Liver (tissue), 9 donors: ENCODE results near the gene VAPB. TPM values are rescaled to one million over a fixed set of nuclear protein-coding genes. Genes with fewer than 3 reads are reported as not detected.

Source experiments
- DNase-seq: peaks from one replicate; pipeline ENCODE4 v3.0.0-alpha.2; 2017; ENCODE audit warnings: low spot score
- H3K27ac ChIP-seq, 2 donors: one replicate each; pipeline ENCODE4 v1.7.0; 2013; ENCODE audit warnings: inconsistent platforms in 2 of 2, low read length in 2 of 2, control low read depth in 1 of 2, low read depth in 1 of 2, mild to moderate bottlenecking in 1 of 2
- H3K27me3 ChIP-seq, 4 donors: one replicate each; pipeline versions ENCODE4 v1.6.1 to v1.7.0; 2013; ENCODE audit warnings: low read length in 3 of 4, inconsistent platforms in 1 of 4, mild to moderate bottlenecking in 1 of 4, moderate library complexity in 1 of 4; ENCODE audit not compliant: control insufficient read depth in 4 of 4, insufficient read depth in 4 of 4
- H3K36me3 ChIP-seq, 4 donors: one replicate each; pipeline versions ENCODE4 v1.6.1 to v1.7.0; 2013; ENCODE audit warnings: low read length in 3 of 4, mild to moderate bottlenecking in 3 of 4, low read depth in 1 of 4, moderate library complexity in 1 of 4; ENCODE audit not compliant: control insufficient read depth in 4 of 4, insufficient read depth in 3 of 4
- H3K4me1 ChIP-seq, 4 donors: one replicate each; pipeline versions ENCODE4 v1.6.1 to v1.7.0; 2013; ENCODE audit warnings: low read length in 3 of 4, mild to moderate bottlenecking in 3 of 4, moderate library complexity in 1 of 4; ENCODE audit not compliant: control insufficient read depth in 4 of 4, insufficient read depth in 4 of 4
- H3K4me3 ChIP-seq, 3 donors: one replicate each; pipeline versions ENCODE4 v1.6.1 to v1.7.0; 2013; ENCODE audit warnings: low read length in 3 of 3, control low read depth in 1 of 3, low read depth in 1 of 3, mild to moderate bottlenecking in 1 of 3
- H3K9ac ChIP-seq, 2 donors: one replicate each; pipeline ENCODE4 v1.7.0; 2013; ENCODE audit warnings: low read length in 2 of 2, mild to moderate bottlenecking in 2 of 2, moderate library complexity in 2 of 2, control low read depth in 1 of 2, low read depth in 1 of 2
- H3K9me3 ChIP-seq, 4 donors: one replicate each; pipeline versions ENCODE4 v1.6.1 to v1.7.0; 2013; ENCODE audit warnings: low read length in 3 of 4; ENCODE audit not compliant: control insufficient read depth in 4 of 4
- ATF3 ChIP-seq: IDR thresholded peaks from 2 replicates; pipeline ENCODE4 v1.6.1; 2016; ENCODE audit warnings: antibody characterized with exemption
- EGR1 ChIP-seq, 2 donors: IDR thresholded peaks; 2 replicates each; pipeline ENCODE4 v1.6.1; 2016 to 2018; ENCODE audit warnings: antibody characterized with exemption in 2 of 2, low read depth in 2 of 2
- FOXA1 ChIP-seq: IDR thresholded peaks from 2 replicates; pipeline ENCODE4 v1.6.1; 2016; ENCODE audit warnings: antibody characterized with exemption
- FOXA2 ChIP-seq: IDR thresholded peaks from 2 replicates; pipeline ENCODE4 v1.6.1; 2016; ENCODE audit warnings: antibody characterized with exemption
- GABPA ChIP-seq, 2 donors: IDR thresholded peaks in 1 of 2; conservative IDR thresholded peaks in 1 of 2; 2 replicates each; pipeline ENCODE4 v1.6.1; 2016; ENCODE audit warnings: antibody characterized with exemption in 2 of 2, mild to moderate bottlenecking in 1 of 2, moderate library complexity in 1 of 2
- HNF4A ChIP-seq, 2 donors: conservative IDR thresholded peaks; 2 replicates each; pipeline ENCODE4 v1.6.1; 2016; ENCODE audit warnings: antibody characterized with exemption in 2 of 2, mild to moderate bottlenecking in 2 of 2
- HNF4G ChIP-seq: IDR thresholded peaks from 2 replicates; pipeline ENCODE4 v1.6.1; 2016; ENCODE audit warnings: antibody characterized with exemption
- JUND ChIP-seq, 2 donors: IDR thresholded peaks; 2 replicates each; pipeline ENCODE4 v1.6.1; 2016; ENCODE audit warnings: antibody characterized with exemption in 2 of 2
- MAX ChIP-seq: IDR thresholded peaks from 2 replicates; pipeline ENCODE4 v1.6.1; 2016; ENCODE audit warnings: antibody characterized with exemption
- NR2F2 ChIP-seq: IDR thresholded peaks from 2 replicates; pipeline ENCODE4 v1.6.1; 2016; ENCODE audit warnings: antibody characterized with exemption
- RAD21 ChIP-seq, 2 donors: IDR thresholded peaks; 2 replicates each; pipeline ENCODE4 v1.6.1; 2016; ENCODE audit warnings: antibody characterized with exemption in 2 of 2, mild to moderate bottlenecking in 2 of 2
- RXRA ChIP-seq, 2 donors: IDR thresholded peaks; 2 replicates each; pipeline ENCODE4 v1.6.1; 2017 to 2018; ENCODE audit warnings: antibody characterized with exemption in 2 of 2, mild to moderate bottlenecking in 1 of 2
- SP1 ChIP-seq: IDR thresholded peaks from 2 replicates; pipeline ENCODE4 v1.6.1; 2018; ENCODE audit warnings: antibody characterized with exemption, mild to moderate bottlenecking
- TAF1 ChIP-seq: conservative IDR thresholded peaks from 2 replicates; pipeline ENCODE4 v1.6.1; 2016; ENCODE audit warnings: antibody characterized with exemption, mild to moderate bottlenecking
- YY1 ChIP-seq: IDR thresholded peaks from 2 replicates; pipeline ENCODE4 v1.6.1; 2016; ENCODE audit warnings: antibody characterized with exemption, mild to moderate bottlenecking
- WGBS: extraction: QIAGEN DNeasy Blood & Tissue Kit; methylation state at CpG from one replicate; pipeline ENCODE4 v1.1.7; 2013; 5-methylcytosine and 5-hydroxymethylcytosine counted together
- polyA plus RNA-seq, 2 donors: library from polyadenylated mRNA; stranded (reverse) in 1 of 2; unstranded in 1 of 2; fragments of 200-250 nt in 1 of 2; fragments of >200 nt in 1 of 2; fragmentation: Nextera tagmentation in 1 of 2; extraction: Ambion mirVana in 1 of 2; gene quantifications; one replicate each; pipeline versions ENCODE4 v1.2.1 to v1.2.3, GENCODE V29; 2013 to 2015
- total RNA-seq, 2 donors: library from RNA; depleted of rRNA; stranded (reverse); fragments of >200 nt; gene quantifications; one replicate each; pipeline ENCODE4 v1.2.3, GENCODE V29; 2014
- TF ChIP-seq, protein P1 (sequence below): fragments of 150-350 bp; IDR thresholded peaks from 2 replicates; pipeline ENCODE4 v1.5.1; 2017; ENCODE audit warnings: improper control_type of control experiment, low read depth, low read length; ENCODE audit not compliant: missing input control
- TF ChIP-seq, protein P2 (sequence below): IDR thresholded peaks from 2 replicates; pipeline ENCODE4 v1.6.1; 2016; ENCODE audit warnings: antibody characterized with exemption, mild to moderate bottlenecking
- donor health status: healthy.
- donor health status: healthy.
- donor health status: healthy.
- donor health status: healthy.
- donor health status: healthy.

The VAPB gene
- total and polyA plus RNA-seq, 4 donors, result 12.2 to 21.7 (median 18.5) TPM

DNA sequence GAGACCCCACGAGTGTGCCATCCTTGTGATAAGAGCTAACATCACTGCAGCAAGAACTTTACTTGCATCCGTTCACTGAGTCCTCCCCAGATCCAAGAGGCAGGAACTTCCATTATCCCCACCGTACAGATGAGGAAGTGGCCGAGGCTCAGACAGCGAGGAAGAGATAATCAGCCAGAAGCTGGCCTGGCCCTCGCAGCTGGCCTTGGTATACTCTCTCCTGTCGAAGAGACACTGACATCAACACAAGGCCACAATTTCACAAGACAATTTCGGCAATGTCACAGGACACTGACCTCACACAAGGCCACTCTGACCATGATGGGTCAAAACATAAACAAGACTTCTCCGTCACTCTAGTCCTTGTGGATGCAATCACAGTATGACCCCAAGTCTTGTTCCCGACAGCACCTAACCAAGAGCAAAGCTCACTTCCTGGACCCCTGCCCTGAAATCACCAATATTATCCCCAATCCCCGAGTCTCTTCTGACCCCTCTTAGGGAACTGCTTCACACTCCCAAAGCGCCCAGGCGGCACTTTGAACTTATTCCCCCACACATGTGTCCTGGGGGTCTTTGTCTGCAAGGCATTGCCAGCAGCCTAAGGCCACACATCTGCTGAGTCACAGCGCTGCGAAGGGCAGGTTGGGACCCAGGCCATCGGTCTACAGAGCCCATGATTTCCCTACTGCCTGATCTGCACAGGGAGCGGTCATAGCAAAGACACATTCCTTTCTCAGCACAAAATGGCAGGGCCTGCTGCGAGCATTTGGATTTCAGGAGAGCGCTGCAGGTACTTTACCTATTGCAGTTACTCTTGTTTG, 14.8 kb upstream of the VAPB start:
- Histone ChIP-seq H3K9me3 (no peaks in the 10 kb centered on the region), H3K9ac (no peak overlapping the region), H3K27ac (no peak overlapping the region), H3K4me1 (peaks cover 0 to 6% (median 1%) of the 10 kb centered on the region in 4 donors), H3K4me3 (no peak overlapping the region), H3K27me3 (no peaks in the 10 kb centered on the region), H3K36me3 (no peaks in the 10 kb centered on the region)
- 59% methylated on average over 19 of the region's 19 CpGs for WGBS
- peak; percentile 70 to 76 for TF ChIP-seq RXRA (IDR thresholded peaks at IDR 0.05)
- TF ChIP-seq ATF3, result no peak
- no peak for TF ChIP-seq GABPA (IDR thresholded peaks at IDR 0.05 in 1 of 2, conservative IDR thresholded peaks at IDR 0.05 in 1 of 2)
- TF ChIP-seq HNF4A (conservative IDR thresholded peaks at IDR 0.05), result peak; percentile 34 to 42
- no peak for TF ChIP-seq YY1
- TF ChIP-seq RAD21 (IDR thresholded peaks at IDR 0.05), result peak; percentile 4 to 22
- no peak for DNase-seq

DNA sequence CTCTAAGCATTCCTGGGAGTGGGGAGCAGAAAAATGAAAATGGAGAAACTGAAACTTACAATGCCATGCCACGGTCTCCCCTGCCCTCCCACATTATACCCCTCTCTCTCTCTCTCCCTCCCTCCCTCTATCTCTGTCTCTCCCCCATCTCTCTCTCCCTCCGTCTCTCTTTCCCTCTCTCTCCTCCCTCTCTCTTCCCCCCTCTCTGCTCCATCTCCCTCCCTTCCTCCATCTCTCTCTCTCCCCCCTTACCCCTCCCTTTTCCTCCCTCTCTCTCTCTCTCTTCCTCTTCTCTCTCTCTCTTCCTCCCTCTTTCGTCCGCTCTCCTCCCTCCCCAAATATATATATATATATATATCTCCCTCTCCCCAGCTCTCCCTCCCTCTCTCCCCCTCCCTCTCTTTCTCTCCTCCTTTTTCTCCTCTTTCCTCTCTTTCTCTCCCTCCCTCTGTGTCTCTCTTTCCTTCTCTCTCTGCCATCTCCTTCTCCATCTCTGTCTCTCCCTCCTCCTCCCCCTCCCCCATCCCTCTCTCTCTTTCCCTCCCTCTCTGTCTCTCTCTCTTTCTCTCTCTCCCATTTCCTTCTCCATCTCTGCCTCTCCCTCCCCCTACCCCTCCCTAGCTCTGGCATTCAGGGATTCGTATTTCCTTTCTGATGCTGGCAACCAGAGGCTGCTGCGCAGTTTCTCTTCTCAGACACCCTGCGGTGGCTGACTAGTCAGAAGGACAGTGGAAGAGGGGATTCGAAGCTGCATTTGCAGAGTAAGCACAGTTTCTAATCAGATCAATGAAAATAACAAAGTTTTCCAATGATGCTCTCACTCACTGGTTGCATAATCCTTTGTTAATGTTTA, 13.9 kb upstream of the VAPB start:
- TF ChIP-seq TAF1, result no peak
- TF ChIP-seq NR2F2, result no peak
- no peak for TF ChIP-seq SP1
- TF ChIP-seq EGR1 (IDR thresholded peaks at IDR 0.05; ENCODE audit: low read depth in 2 of 2), result no peak
- TF ChIP-seq JUND (IDR thresholded peaks at IDR 0.05), result no peak
- no peak for TF ChIP-seq RAD21 (IDR thresholded peaks at IDR 0.05)
- no peak for TF ChIP-seq HNF4G
- no peak for TF ChIP-seq FOXA1
- no peak for TF ChIP-seq GABPA (IDR thresholded peaks at IDR 0.05 in 1 of 2, conservative IDR thresholded peaks at IDR 0.05 in 1 of 2)
- TF ChIP-seq FOXA2, result no peak
- TF ChIP-seq MAX, result no peak
- TF ChIP-seq HNF4A (conservative IDR thresholded peaks at IDR 0.05), result no peak
- TF ChIP-seq, protein P1, sequence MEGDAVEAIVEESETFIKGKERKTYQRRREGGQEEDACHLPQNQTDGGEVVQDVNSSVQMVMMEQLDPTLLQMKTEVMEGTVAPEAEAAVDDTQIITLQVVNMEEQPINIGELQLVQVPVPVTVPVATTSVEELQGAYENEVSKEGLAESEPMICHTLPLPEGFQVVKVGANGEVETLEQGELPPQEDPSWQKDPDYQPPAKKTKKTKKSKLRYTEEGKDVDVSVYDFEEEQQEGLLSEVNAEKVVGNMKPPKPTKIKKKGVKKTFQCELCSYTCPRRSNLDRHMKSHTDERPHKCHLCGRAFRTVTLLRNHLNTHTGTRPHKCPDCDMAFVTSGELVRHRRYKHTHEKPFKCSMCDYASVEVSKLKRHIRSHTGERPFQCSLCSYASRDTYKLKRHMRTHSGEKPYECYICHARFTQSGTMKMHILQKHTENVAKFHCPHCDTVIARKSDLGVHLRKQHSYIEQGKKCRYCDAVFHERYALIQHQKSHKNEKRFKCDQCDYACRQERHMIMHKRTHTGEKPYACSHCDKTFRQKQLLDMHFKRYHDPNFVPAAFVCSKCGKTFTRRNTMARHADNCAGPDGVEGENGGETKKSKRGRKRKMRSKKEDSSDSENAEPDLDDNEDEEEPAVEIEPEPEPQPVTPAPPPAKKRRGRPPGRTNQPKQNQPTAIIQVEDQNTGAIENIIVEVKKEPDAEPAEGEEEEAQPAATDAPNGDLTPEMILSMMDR, result no peak
- TF ChIP-seq RXRA (IDR thresholded peaks at IDR 0.05), result no peak
- TF ChIP-seq YY1, result no peak
- TF ChIP-seq, protein P2, sequence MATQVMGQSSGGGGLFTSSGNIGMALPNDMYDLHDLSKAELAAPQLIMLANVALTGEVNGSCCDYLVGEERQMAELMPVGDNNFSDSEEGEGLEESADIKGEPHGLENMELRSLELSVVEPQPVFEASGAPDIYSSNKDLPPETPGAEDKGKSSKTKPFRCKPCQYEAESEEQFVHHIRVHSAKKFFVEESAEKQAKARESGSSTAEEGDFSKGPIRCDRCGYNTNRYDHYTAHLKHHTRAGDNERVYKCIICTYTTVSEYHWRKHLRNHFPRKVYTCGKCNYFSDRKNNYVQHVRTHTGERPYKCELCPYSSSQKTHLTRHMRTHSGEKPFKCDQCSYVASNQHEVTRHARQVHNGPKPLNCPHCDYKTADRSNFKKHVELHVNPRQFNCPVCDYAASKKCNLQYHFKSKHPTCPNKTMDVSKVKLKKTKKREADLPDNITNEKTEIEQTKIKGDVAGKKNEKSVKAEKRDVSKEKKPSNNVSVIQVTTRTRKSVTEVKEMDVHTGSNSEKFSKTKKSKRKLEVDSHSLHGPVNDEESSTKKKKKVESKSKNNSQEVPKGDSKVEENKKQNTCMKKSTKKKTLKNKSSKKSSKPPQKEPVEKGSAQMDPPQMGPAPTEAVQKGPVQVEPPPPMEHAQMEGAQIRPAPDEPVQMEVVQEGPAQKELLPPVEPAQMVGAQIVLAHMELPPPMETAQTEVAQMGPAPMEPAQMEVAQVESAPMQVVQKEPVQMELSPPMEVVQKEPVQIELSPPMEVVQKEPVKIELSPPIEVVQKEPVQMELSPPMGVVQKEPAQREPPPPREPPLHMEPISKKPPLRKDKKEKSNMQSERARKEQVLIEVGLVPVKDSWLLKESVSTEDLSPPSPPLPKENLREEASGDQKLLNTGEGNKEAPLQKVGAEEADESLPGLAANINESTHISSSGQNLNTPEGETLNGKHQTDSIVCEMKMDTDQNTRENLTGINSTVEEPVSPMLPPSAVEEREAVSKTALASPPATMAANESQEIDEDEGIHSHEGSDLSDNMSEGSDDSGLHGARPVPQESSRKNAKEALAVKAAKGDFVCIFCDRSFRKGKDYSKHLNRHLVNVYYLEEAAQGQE, result no peak
- no peak overlapping the region for H3K9ac ChIP-seq

More for the DNA sequence above, 13.9 kb upstream of the VAPB start:
- no peaks in the 10 kb centered on the region for H3K36me3 ChIP-seq
- no peak overlapping the region for H3K4me3 ChIP-seq
- peaks cover 0 to 6% (median 1%) of the 10 kb centered on the region in 4 donors for H3K4me1 ChIP-seq
- H3K27ac ChIP-seq, result no peak overlapping the region
- no peak for DNase-seq
- no peaks in the 10 kb centered on the region for H3K27me3 ChIP-seq
- H3K9me3 ChIP-seq, result no peaks in the 10 kb centered on the region
- 45% methylated on average over 8 of the region's 8 CpGs for WGBS
